Measurements from ENCODE around the gene TANGO2. TPM values are rescaled to one million over a fixed set of nuclear protein-coding genes. Genes with fewer than 3 reads are reported as not detected.

The TANGO2 gene
- total and polyA plus RNA-seq, 10 of the 15 experiments (the other 5 are each of a cell fraction or from before 2014, with no cell fraction given), result 4.0 to 24.8 (median 20.9) TPM

DNA sequence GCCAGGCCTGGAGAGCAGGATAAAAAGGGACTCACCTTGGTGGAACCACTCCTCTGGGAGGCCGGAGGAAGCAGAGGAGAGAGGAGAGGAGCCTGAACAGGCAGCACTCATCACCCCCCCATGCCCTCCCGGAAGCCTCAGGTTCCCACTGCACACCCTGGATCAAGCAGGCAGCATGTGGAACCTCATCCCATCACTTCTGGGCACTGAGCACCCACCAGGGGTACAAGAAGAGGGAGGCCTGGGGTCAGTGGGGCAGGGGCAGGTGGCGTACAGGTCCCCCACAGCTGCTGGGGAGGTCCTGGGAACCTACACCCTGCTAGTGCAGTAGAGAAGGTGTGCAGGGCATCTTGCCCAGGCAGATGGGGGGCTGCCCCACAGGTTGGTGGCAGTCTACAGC lies 44.2 kb upstream of the TANGO2 start (continued):
- TF ChIP-seq CUX1 (IDR thresholded peaks at IDR 0.05; ENCODE audit: insufficient replicate concordance, low read depth, low read length) (no peak), RB1 (IDR thresholded peaks at IDR 0.05; ENCODE audit: borderline replicate concordance) (no peak)

DNA sequence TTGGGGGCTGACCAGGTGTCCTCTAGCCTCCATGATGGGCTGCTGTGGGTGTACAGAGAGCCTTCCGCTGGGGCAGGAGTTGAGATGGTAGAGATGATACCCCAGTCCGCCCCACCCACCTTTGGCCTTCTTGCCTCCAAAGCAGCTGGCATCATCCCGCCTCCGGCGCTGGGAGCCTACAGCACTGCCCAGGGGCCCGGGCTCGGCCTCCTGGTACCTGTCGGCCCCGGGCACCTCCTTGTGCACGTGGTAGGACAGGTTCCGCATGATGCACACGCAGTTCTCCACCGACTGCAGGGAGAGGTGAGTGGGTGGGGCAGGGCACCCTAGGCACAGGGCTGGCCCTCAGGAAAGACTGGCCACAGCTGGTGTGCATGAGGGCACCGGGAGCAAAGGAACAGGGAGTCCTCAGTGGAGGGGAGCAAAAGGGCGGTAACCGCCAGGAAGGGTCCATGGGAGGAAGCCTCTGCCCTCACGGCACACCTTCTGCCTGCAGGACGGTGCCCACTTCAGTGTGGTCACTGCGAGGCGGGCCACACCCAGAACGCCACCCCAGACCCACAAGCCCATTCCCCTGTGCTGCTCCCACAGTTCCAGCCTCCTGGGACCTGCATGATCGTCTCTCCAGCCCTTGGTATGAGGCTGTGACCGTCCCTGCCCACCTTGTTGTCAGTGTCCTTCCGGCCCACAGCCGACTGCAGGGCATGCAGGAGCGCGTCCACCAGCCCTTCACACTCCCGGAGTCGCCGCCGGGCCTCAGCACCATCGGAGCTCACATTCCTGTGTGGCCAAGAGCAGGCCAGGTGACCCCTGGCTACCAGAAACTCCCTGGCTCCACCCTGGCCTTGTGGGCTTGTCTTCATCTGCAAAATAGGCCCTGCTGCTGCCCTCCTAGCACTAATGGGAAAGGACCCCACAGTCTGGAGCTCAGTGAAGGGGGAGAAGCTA lies 43.3 kb upstream of the TANGO2 start:
- in situ Hi-C loops (cut with MboI), result no loop called here
- CTCF ChIA-PET, result interaction anchor here (0.6 to 1.3 kb wide), 3 partner anchors 13 to 179 kb away, joined by 3 read pairs; no protein-coding TSS in a partner anchor
- TF ChIP-seq, protein P1, sequence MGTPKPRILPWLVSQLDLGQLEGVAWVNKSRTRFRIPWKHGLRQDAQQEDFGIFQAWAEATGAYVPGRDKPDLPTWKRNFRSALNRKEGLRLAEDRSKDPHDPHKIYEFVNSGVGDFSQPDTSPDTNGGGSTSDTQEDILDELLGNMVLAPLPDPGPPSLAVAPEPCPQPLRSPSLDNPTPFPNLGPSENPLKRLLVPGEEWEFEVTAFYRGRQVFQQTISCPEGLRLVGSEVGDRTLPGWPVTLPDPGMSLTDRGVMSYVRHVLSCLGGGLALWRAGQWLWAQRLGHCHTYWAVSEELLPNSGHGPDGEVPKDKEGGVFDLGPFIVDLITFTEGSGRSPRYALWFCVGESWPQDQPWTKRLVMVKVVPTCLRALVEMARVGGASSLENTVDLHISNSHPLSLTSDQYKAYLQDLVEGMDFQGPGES (IDR thresholded peaks at IDR 0.05), result no peak
- TF ChIP-seq CREM (IDR thresholded peaks at IDR 0.05; ENCODE audit: low read depth) (no peak), HDAC2 (IDR thresholded peaks at IDR 0.05) (no peak), TCF3 (IDR thresholded peaks at IDR 0.05; ENCODE audit: borderline replicate concordance, insufficient read depth, low read depth, low read length) (no peak), EZH2 (IDR thresholded peaks at IDR 0.05; ENCODE audit: borderline replicate concordance, control insufficient read depth, low read depth, low read length) (no peak)
- TF ChIP-seq, protein P2, sequence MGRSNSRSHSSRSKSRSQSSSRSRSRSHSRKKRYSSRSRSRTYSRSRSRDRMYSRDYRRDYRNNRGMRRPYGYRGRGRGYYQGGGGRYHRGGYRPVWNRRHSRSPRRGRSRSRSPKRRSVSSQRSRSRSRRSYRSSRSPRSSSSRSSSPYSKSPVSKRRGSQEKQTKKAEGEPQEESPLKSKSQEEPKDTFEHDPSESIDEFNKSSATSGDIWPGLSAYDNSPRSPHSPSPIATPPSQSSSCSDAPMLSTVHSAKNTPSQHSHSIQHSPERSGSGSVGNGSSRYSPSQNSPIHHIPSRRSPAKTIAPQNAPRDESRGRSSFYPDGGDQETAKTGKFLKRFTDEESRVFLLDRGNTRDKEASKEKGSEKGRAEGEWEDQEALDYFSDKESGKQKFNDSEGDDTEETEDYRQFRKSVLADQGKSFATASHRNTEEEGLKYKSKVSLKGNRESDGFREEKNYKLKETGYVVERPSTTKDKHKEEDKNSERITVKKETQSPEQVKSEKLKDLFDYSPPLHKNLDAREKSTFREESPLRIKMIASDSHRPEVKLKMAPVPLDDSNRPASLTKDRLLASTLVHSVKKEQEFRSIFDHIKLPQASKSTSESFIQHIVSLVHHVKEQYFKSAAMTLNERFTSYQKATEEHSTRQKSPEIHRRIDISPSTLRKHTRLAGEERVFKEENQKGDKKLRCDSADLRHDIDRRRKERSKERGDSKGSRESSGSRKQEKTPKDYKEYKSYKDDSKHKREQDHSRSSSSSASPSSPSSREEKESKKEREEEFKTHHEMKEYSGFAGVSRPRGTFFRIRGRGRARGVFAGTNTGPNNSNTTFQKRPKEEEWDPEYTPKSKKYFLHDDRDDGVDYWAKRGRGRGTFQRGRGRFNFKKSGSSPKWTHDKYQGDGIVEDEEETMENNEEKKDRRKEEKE (IDR thresholded peaks at IDR 0.05), result no peak

More for the DNA sequence above, 43.3 kb upstream of the TANGO2 start:
- Histone ChIP-seq H3K4me1 (ENCODE audit: control insufficient read depth, insufficient read depth, low read length) (no peaks in the 10 kb centered on the region), H4K20me1 (ENCODE audit: control insufficient read depth, insufficient read depth) (no peaks in the 10 kb centered on the region), H3K4me2 (ENCODE audit: control insufficient read depth, insufficient read depth) (no peak overlapping the region), H3K79me2 (ENCODE audit: control insufficient read depth, insufficient read depth, low read length) (no peaks in the 10 kb centered on the region), H3K9me3 (replicated peaks; ENCODE audit: control insufficient read depth, insufficient read depth, low read length) (no peaks in the 10 kb centered on the region), H3K4me3 (no peak overlapping the region), H3K27ac (ENCODE audit: control insufficient read depth, insufficient read depth) (no peak overlapping the region), H2AFZ (ENCODE audit: control insufficient read depth, low read depth, low read length) (no peak overlapping the region), H3K9ac (ENCODE audit: control insufficient read depth, insufficient read depth, low read length) (no peak overlapping the region), H3K36me3 (ENCODE audit: control insufficient read depth in 2 of 2, insufficient read depth in 2 of 2, low read length in 1 of 2) (no peaks in the 10 kb centered on the region; a peak in 1 of 4 replicates), H3K27me3 (replicated peaks in 1 of 2; ENCODE audit: control insufficient read depth in 2 of 2, insufficient read depth in 2 of 2, low read length in 1 of 2) (no peaks in the 10 kb centered on the region)
- SMC1A ChIA-PET (ENCODE audit: uncharacterized antibody, unreplicated experiment), result no interaction called here
- POLR2A ChIA-PET, result no interaction called here
- intact Hi-C loops (cut with micrococcal nuclease; ENCODE audit: unreplicated experiment), result no loop called here
- DNase-seq (ENCODE audit: low read depth, low spot score) (no peak), FAIRE-seq (no peak), ATAC-seq (no peak)
- RAD21 ChIA-PET (ENCODE audit: unreplicated experiment), result no interaction called here
- 56% methylated on average over 30 of the region's 32 CpGs for WGBS (ENCODE audit: insufficient coverage, insufficient replicate concordance, low lambda C conversion rate, missing lambda C conversion rate)
- BruUV-seq (replicated peaks), result no TSS peak
